Neural progenitor cell (in vitro differentiated cells): Measurements from ENCODE around the gene OR4N2. TPM values are rescaled to one million over a fixed set of nuclear protein-coding genes. Genes with fewer than 3 reads are reported as not detected.

Experiments used
- DNase-seq: peaks from one replicate; pipeline ENCODE4 v3.0.0-alpha.2; 2016; ENCODE audit warnings: low spot score
- H2AFZ ChIP-seq: fragments of 200-600 bp; sonication (generic); replicated peaks from 2 replicates; pipeline ENCODE4 v1.6.1; 2016; ENCODE audit warnings: antibody characterized with exemption
- H3F3A ChIP-seq: fragments of 200-600 bp; sonication (generic); 2 replicates; pipeline ENCODE4 v1.6.1; 2016; ENCODE audit warnings: antibody characterized with exemption, low read depth
- H3K27ac ChIP-seq: fragments of 200-600 bp; sonication (generic); 2 replicates; pipeline ENCODE4 v1.5.1; 2016; ENCODE audit warnings: mild to moderate bottlenecking
- H3K27me3 ChIP-seq: fragments of 200-600 bp; sonication (generic); 2 replicates; pipeline ENCODE4 v1.6.1; 2016; ENCODE audit warnings: mild to moderate bottlenecking, moderate library complexity
- H3K36me3 ChIP-seq: fragments of 200-600 bp; sonication (generic); 2 replicates; pipeline ENCODE4 v1.5.1; 2016
- H3K4me1 ChIP-seq: fragments of 200-600 bp; sonication (generic); 2 replicates; pipeline ENCODE4 v1.6.1; 2016; ENCODE audit warnings: mixed run types
- H3K4me2 ChIP-seq: fragments of 200-600 bp; sonication (generic); 2 replicates; pipeline ENCODE4 v1.6.1; 2016
- H3K4me3 ChIP-seq: fragments of 200-600 bp; sonication (generic); 2 replicates; pipeline ENCODE4 v1.5.1; 2016
- H3K79me2 ChIP-seq: fragments of 200-600 bp; sonication (generic); 2 replicates; pipeline ENCODE4 v1.6.1; 2016; ENCODE audit warnings: low read depth
- H3K9ac ChIP-seq: fragments of 200-600 bp; sonication (generic); 2 replicates; pipeline ENCODE4 v1.6.1; 2016
- H3K9me3 ChIP-seq: fragments of 200-600 bp; sonication (generic); 2 replicates; pipeline ENCODE4 v1.5.1; 2016; ENCODE audit warnings: low read depth
- H4K20me1 ChIP-seq: fragments of 200-600 bp; sonication (generic); 2 replicates; pipeline ENCODE4 v1.6.1; 2016; ENCODE audit warnings: low read depth
- H3K27ac Mint-ChIP-seq: 3 replicates; pipeline ENCODE4 v1.8.0; 2021; ENCODE audit warnings: mixed read lengths
- H3K27me3 Mint-ChIP-seq: 2 replicates; pipeline ENCODE4 v1.8.0; 2022; ENCODE audit warnings: low read depth, mild to moderate bottlenecking, inconsistent platforms, moderate library complexity, mixed read lengths; ENCODE audit not compliant: insufficient read depth
- H3K36me3 Mint-ChIP-seq: 3 replicates; pipeline ENCODE4 v1.8.0; 2021; ENCODE audit warnings: mixed read lengths
- H3K4me1 Mint-ChIP-seq: 3 replicates; pipeline ENCODE4 v1.8.0; 2021; ENCODE audit warnings: mixed read lengths
- H3K4me3 Mint-ChIP-seq: 3 replicates; pipeline ENCODE4 v1.8.0; 2021; ENCODE audit warnings: mild to moderate bottlenecking, moderate library complexity, mixed read lengths
- H3K9me3 Mint-ChIP-seq: 3 replicates; pipeline ENCODE4 v1.8.0; 2020; ENCODE audit warnings: mixed read lengths
- EZH2 ChIP-seq: fragments of 200-600 bp; sonication (generic); IDR thresholded peaks from 2 replicates; pipeline ENCODE4 v1.6.1; 2017; ENCODE audit warnings: antibody characterized with exemption, mild to moderate bottlenecking, moderate library complexity
- EZH2phosphoT487 ChIP-seq: fragments of 200-600 bp; sonication (generic); IDR thresholded peaks from 2 replicates; pipeline ENCODE4 v1.6.1; 2017; ENCODE audit warnings: antibody characterized with exemption
- total RNA-seq: library from RNA; depleted of rRNA; stranded (reverse); fragments of >200 nt; gene quantifications from 2 replicates; pipeline ENCODE4 v1.2.3, GENCODE V29; 2015; ENCODE audit warnings: low replicate concordance
- TF ChIP-seq, protein P1 (sequence below): fragments of 200-600 bp; sonication (generic); IDR thresholded peaks from 2 replicates; pipeline ENCODE4 v1.5.1; 2017; ENCODE audit warnings: antibody characterized with exemption, mild to moderate bottlenecking

The OR4N2 gene
- total RNA-seq, 1 donor from 2014 or later: not detected

- H3K4me3 Mint-ChIP-seq: no peak within 1 kb of the TSS
- DNase-seq: no peak
- H3K4me3 ChIP-seq: no peak within 1 kb of the TSS
- no peaks in the 10 kb centered on the region for H3K79me2 ChIP-seq
- no peaks in the 10 kb centered on the region for H3K27me3 Mint-ChIP-seq
- peaks cover 11% of the 10 kb centered on the region for H3K36me3 ChIP-seq
- H2AFZ ChIP-seq: no peak within 1 kb of the TSS
- H3K4me1 ChIP-seq: no peaks in the 10 kb centered on the region
- no peak within 1 kb of the TSS for H3K27ac Mint-ChIP-seq
- H3K27ac ChIP-seq: no peak within 1 kb of the TSS
- no peak within 1 kb of the TSS for H3K9ac ChIP-seq
- H3K36me3 Mint-ChIP-seq: no peaks in the 10 kb centered on the region
- H3F3A ChIP-seq: no peaks in the 10 kb centered on the region
- H3K9me3 Mint-ChIP-seq: peaks cover 38% of the 10 kb centered on the region
- no peaks in the 10 kb centered on the region for H3K4me1 Mint-ChIP-seq
- H4K20me1 ChIP-seq: no peaks in the 10 kb centered on the region
- H3K4me2 ChIP-seq: no peak within 1 kb of the TSS
- peaks cover 80% of the 10 kb centered on the region for H3K9me3 ChIP-seq
- TF ChIP-seq EZH2phosphoT487: no peak
- TF ChIP-seq EZH2: no peak
- TF ChIP-seq, protein P1, sequence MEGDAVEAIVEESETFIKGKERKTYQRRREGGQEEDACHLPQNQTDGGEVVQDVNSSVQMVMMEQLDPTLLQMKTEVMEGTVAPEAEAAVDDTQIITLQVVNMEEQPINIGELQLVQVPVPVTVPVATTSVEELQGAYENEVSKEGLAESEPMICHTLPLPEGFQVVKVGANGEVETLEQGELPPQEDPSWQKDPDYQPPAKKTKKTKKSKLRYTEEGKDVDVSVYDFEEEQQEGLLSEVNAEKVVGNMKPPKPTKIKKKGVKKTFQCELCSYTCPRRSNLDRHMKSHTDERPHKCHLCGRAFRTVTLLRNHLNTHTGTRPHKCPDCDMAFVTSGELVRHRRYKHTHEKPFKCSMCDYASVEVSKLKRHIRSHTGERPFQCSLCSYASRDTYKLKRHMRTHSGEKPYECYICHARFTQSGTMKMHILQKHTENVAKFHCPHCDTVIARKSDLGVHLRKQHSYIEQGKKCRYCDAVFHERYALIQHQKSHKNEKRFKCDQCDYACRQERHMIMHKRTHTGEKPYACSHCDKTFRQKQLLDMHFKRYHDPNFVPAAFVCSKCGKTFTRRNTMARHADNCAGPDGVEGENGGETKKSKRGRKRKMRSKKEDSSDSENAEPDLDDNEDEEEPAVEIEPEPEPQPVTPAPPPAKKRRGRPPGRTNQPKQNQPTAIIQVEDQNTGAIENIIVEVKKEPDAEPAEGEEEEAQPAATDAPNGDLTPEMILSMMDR: no peak
- H3K27me3 ChIP-seq: no peaks in the 10 kb centered on the region
Observed at GRCh38 chr14:19874842-19875241, 71.3 kb downstream of the OR4N2 start, which contains the start of gene OR4K2. OR4K2 (plus strand) TSS chr14:19875142; CDS start chr14:19876268, 1,126 bp downstream.

DNA sequence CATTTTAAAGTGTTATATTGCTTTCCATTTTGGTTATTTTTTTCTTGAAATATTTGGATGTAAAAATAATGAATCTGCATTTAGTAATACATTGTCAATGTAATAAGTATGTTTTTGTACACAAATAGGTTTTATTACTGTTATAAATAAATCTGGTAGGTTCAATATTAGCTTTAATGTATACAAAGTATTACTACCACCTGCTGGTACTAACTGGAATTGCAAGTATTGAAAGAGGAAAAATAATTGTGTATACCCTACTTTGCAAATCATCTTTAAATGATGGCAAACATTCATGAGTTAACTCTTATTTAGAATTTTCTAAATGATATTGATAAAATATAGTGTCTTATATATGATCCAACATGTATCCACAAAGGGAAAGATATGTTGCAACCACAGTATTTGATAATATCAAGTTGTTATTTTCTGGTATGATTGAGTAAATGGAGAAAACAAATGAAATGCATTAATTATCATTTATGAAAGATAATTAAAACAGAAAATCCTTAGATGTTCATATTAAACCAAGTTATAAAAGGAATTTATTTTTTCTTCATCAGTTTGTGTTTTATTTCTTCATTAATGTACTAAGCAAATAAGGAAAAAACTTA is 74.6 kb downstream of the OR4N2 start:
- Histone ChIP-seq H3K79me2 (no peaks in the 10 kb centered on the region), H2AFZ (no peak overlapping the region), H3F3A (no peaks in the 10 kb centered on the region), H3K27me3 (no peaks in the 10 kb centered on the region), H3K9me3 (peaks cover 84% of the 10 kb centered on the region), H3K4me1 (no peaks in the 10 kb centered on the region), H3K27ac (no peak overlapping the region), H3K9ac (no peak overlapping the region), H3K4me3 (no peak overlapping the region), H3K36me3 (peaks cover 6% of the 10 kb centered on the region), H4K20me1 (no peaks in the 10 kb centered on the region), H3K4me2 (no peak overlapping the region)
- no peaks in the 10 kb centered on the region for H3K36me3 Mint-ChIP-seq
- H3K4me3 Mint-ChIP-seq: no peak overlapping the region
- no peaks in the 10 kb centered on the region for H3K4me1 Mint-ChIP-seq
- no peaks in the 10 kb centered on the region for H3K27me3 Mint-ChIP-seq
- H3K9me3 Mint-ChIP-seq: peaks cover 32% of the 10 kb centered on the region
- no peak for DNase-seq
- no peak overlapping the region for H3K27ac Mint-ChIP-seq
- TF ChIP-seq, protein P1: peak; percentile 75
- TF ChIP-seq EZH2 (no peak), EZH2phosphoT487 (no peak)

Other genes with a start within 250 kb of the OR4N2 start
- gene OR11H2, start 89.9 kb upstream of the OR4N2 start, total RNA-seq: not detected in 2 replicates
- not detected in 2 replicates for gene OR4Q3, start 60.2 kb upstream of the OR4N2 start, total RNA-seq
- gene OR4M1, start 30.3 kb upstream of the OR4N2 start, total RNA-seq: not detected in 2 replicates
- gene OR4K2, start 71.4 kb downstream of the OR4N2 start, total RNA-seq: not detected in 2 replicates
- not detected in 2 replicates for gene OR4K5, start 116.8 kb downstream of the OR4N2 start, total RNA-seq
- gene OR4K1, start 127.1 kb downstream of the OR4N2 start, total RNA-seq: not detected in 2 replicates
- gene OR4K15, start 171.8 kb downstream of the OR4N2 start, total RNA-seq: not detected in 2 replicates
- gene OR4Q2, start 198.4 kb downstream of the OR4N2 start, total RNA-seq: not detected in 2 replicates
- not detected in 2 replicates for gene OR4K14, start 215.5 kb downstream of the OR4N2 start, total RNA-seq
- gene OR4K13, start 232.3 kb downstream of the OR4N2 start, total RNA-seq: not detected in 2 replicates